ENCODE measurements around the gene RNF168.
"Not testable (repeated sequence)": the region's sequence is repeated elsewhere in the genome, so short reads cannot be mapped to it uniquely, and the experiment has no call there.

The RNF168 gene

DNA sequence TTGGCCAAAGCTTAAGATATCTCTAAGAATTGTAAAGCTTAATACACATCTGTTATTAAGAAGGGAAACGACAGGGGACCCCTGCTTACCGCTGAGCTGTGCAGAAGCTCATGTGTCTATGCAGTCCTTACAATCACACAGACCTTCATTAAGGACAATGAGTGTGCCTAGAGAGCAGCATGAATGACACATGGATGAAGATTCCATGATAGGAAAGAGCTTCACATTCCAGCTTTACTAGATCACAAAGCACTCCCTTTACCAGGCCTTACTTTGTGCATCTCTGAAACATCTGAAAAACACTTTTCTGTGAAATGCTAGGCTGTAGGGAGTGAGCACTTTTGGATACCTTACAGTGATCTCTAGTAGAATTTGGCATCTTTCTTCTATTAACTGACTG is 32.0 kb downstream of the RNF168 start:
- intact Hi-C loops (cut with DNase I; ENCODE audit: low total_unique reads), result no loop called here
- no peak for DNase-seq
- Histone ChIP-seq H3K27me3 (no peaks in the 10 kb centered on the region), H3K27ac (no peak overlapping the region), H3K36me3 (peaks cover 44 to 78% (median 47%) of the 10 kb centered on the region in 3 donors), H3K4me1 (no peaks in the 10 kb centered on the region), H3K4me3 (no peak overlapping the region), H3K9me3 (no peaks in the 10 kb centered on the region)
- no peak for TF ChIP-seq CTCF (IDR thresholded peaks at IDR 0.05)

DNA sequence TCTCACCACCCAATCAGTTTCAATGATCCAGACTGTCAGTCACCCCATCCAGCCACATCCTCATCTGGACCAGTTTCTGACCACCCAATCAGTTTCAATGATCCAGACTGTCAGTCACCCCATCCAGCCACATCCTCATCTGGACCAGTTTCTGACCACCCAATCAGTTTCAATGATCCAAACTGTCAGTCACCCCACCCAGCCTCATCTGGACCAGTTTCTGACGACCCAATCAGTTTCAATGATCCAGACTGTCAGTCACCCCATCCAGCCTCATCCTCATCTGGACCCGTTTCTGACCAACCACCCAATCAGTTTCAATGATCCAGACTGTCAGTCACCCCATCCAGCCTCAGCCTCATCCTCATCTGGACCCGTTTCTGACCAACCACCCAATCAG is 33.4 kb downstream of the RNF168 start:
- H3K27me3 ChIP-seq; H3K4me1 ChIP-seq; intact Hi-C loops (cut with DNase I; ENCODE audit: low total_unique reads); DNase-seq; H3K27ac ChIP-seq; H3K4me3 ChIP-seq; H3K9me3 ChIP-seq: not testable (repeated sequence)
- H3K36me3 ChIP-seq, result peaks cover 39 to 64% (median 42%) of the 10 kb centered on the region in 3 donors

GRCh38 chr3:196463804-196464203 is 39.8 kb downstream of the RNF168 start:
- H3K9me3 ChIP-seq, result no peaks in the 10 kb centered on the region
- no peak overlapping the region for H3K27ac ChIP-seq
- no peaks in the 10 kb centered on the region for H3K27me3 ChIP-seq
- TF ChIP-seq CTCF (IDR thresholded peaks at IDR 0.05), result no peak
- peaks cover 4 to 33% (median 7%) of the 10 kb centered on the region in 3 donors for H3K36me3 ChIP-seq
- intact Hi-C loops (cut with DNase I; ENCODE audit: low total_unique reads), result no loop called here
- no peak for DNase-seq
- no peak overlapping the region for H3K4me3 ChIP-seq
- no peaks in the 10 kb centered on the region for H3K4me1 ChIP-seq

GRCh38 chr3:196463478-196463756 is 40.2 kb downstream of the RNF168 start:
- no peaks in the 10 kb centered on the region for H3K9me3 ChIP-seq
- intact Hi-C loops (cut with DNase I; ENCODE audit: low total_unique reads), result no loop called here
- no peak for TF ChIP-seq CTCF (IDR thresholded peaks at IDR 0.05)
- H3K4me3 ChIP-seq, result no peak overlapping the region
- no peak for DNase-seq
- H3K27ac ChIP-seq, result no peak overlapping the region
- H3K27me3 ChIP-seq, result no peaks in the 10 kb centered on the region
- peaks cover 4 to 30% (median 7%) of the 10 kb centered on the region in 3 donors for H3K36me3 ChIP-seq
- no peaks in the 10 kb centered on the region for H3K4me1 ChIP-seq

DNA sequence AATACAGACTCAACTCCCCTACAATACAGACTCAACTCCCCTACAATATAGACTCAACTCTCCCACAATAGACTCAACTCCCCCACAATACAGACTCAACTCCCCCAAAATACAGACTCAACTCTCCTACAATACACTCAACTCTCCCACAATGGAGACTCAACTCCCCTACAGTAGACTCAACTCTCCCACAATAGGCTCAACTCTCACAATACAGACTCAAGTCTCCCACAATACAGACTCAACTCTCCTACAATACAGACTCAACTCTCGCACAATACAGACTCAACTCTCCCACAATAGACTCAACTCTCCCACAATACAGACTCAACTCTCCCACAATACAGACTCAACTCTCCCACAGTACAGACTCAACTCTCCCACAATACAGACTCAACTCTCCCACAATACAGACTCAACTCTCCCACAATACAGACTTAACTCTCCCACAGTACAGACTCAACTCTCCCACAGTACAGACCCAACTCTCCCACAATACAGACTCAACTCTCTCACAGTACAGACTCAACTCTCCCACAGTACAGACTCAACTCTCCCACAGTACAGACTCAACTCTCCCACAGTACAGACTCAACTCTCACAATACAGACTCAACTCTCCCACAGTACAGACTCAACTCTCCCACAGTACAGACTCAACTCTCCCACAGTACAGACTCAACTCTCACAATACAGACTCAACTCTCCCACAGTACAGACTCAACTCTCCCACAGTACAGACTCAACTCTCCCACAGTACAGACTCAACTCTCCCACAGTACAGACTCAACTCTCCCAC is 40.7 kb downstream of the RNF168 start:
- DNase-seq; H3K27ac ChIP-seq; H3K4me3 ChIP-seq; H3K9me3 ChIP-seq; intact Hi-C loops (cut with DNase I; ENCODE audit: low total_unique reads); H3K27me3 ChIP-seq; H3K4me1 ChIP-seq: not testable (repeated sequence)
- peaks cover 4 to 28% (median 7%) of the 10 kb centered on the region in 3 donors for H3K36me3 ChIP-seq

GRCh38 chr3:196458063-196458462 is 45.5 kb downstream of the RNF168 start:
- TF ChIP-seq CTCF (IDR thresholded peaks at IDR 0.05), result no peak
- H3K4me1 ChIP-seq, result no peaks in the 10 kb centered on the region
- peaks cover 0 to 29% (median 15%) of the 10 kb centered on the region in 3 donors for H3K36me3 ChIP-seq
- H3K27me3 ChIP-seq, result no peaks in the 10 kb centered on the region
- H3K27ac ChIP-seq, result no peak overlapping the region
- DNase-seq, result no peak
- no peaks in the 10 kb centered on the region for H3K9me3 ChIP-seq
- H3K4me3 ChIP-seq, result no peak overlapping the region
- intact Hi-C loops (cut with DNase I; ENCODE audit: low total_unique reads), result no loop called here

DNA sequence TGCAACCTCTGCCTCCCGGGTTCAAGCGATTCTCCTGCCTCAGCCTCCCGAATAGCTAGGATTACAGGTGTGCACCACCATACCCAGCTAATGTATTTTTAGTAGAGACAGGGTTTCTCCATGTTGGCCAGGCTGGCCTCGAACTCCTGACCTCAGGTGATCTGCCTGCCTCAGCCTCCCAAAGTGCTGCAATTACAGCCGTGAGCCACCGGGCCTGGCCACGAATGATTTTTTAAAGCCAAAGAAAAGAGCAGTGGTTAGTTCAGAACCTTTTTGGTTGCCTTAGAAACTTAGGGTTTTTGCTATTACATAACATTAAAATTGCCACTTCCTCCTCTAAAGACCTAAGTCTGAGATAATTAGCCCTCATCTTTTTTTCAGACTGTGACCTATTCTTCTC is 46.1 kb downstream of the RNF168 start:
- H3K4me3 ChIP-seq; intact Hi-C loops (cut with DNase I; ENCODE audit: low total_unique reads); H3K27ac ChIP-seq; DNase-seq; H3K27me3 ChIP-seq; H3K9me3 ChIP-seq; H3K4me1 ChIP-seq: not testable (repeated sequence)
- peaks cover 0 to 32% (median 18%) of the 10 kb centered on the region in 3 donors for H3K36me3 ChIP-seq
